HEK293 (cell line): ENCODE measurements around the gene PLEKHA4.
A peak's percentile ranks its signal among the peaks of the same experiment; 100 is the strongest.

Experiments
- CTCF ChIA-PET: fragments of 350-600 bp; formaldehyde crosslinking; extraction: SDS; loops from one replicate; lab custom pipeline; 2021; ENCODE audit warnings: antibody characterized with exemption; lab: Yijun Ruan, JAX
- POLR2A ChIA-PET: fragments of 300-600 bp; formaldehyde crosslinking; extraction: SDS; loops from one replicate; lab custom pipeline; 2020; ENCODE audit warnings: antibody characterized with exemption, inconsistent platforms; lab: Yijun Ruan, JAX
- H3K27ac ChIP-seq: fragments of 200-500 bp; sonication (Bioruptor generic); 2 replicates; pipeline ENCODE4 v1.5.1; 2014; ENCODE audit warnings: low read depth, low read length, control low read depth, inconsistent platforms; ENCODE audit errors: extremely low read depth
- H3K36me3 ChIP-seq, 2 experiments: fragments of 200-500 bp in 1 of 2; sonication (Bioruptor generic) in 1 of 2; 1 replicate in 1 of 2; 2 replicates in 1 of 2; pipeline ENCODE4 v1.5.1; 2014 to 2017; ENCODE audit warnings: inconsistent platforms in 2 of 2, low read length in 2 of 2; ENCODE audit not compliant: control insufficient read depth in 2 of 2, insufficient read depth in 1 of 2
- H3K4me1 ChIP-seq: fragments of 200-500 bp; sonication (Bioruptor generic); 2 replicates; pipeline ENCODE4 v1.5.1; 2014; ENCODE audit warnings: mild to moderate bottlenecking, low read length, inconsistent platforms; ENCODE audit not compliant: control insufficient read depth, insufficient read depth
- H3K4me3 ChIP-seq: 2 replicates; pipeline ENCODE4 v1.5.1; 2011; ENCODE audit warnings: low read depth, mild to moderate bottlenecking, control low read depth, low read length, moderate library complexity
- H3K9me3 ChIP-seq: fragments of 200-500 bp; sonication (Bioruptor generic); 2 replicates; pipeline ENCODE4 v1.5.1; 2014; ENCODE audit warnings: low read depth, low read length, inconsistent platforms; ENCODE audit not compliant: control insufficient read depth, insufficient read depth
- ATF2 ChIP-seq: fragments of 450-650 bp; formaldehyde crosslinking; IDR thresholded peaks from 2 replicates; pipeline ENCODE4 v1.5.1; 2016; ENCODE audit warnings: missing biosample characterization, missing genetic modification characterization, low read depth
- EGR2 ChIP-seq: fragments of 450-650 bp; formaldehyde crosslinking; IDR thresholded peaks from 2 replicates; pipeline ENCODE4 v1.5.1; 2016; ENCODE audit warnings: low read depth, missing biosample characterization, missing genetic modification characterization
- GLIS1 ChIP-seq: fragments of 450-650 bp; formaldehyde crosslinking; IDR thresholded peaks from 2 replicates; pipeline ENCODE4 v1.5.1; 2016; ENCODE audit warnings: missing biosample characterization, missing genetic modification characterization
- KLF16 ChIP-seq: fragments of 450-650 bp; formaldehyde crosslinking; IDR thresholded peaks from 2 replicates; pipeline ENCODE4 v1.5.1; 2017; ENCODE audit warnings: missing biosample characterization, missing genetic modification characterization
- OSR2 ChIP-seq: fragments of 450-650 bp; formaldehyde crosslinking; IDR thresholded peaks from 2 replicates; pipeline ENCODE4 v1.5.1; 2016; ENCODE audit warnings: missing biosample characterization, missing genetic modification characterization
- PBX3 ChIP-seq: sonication (generic); formaldehyde crosslinking; IDR thresholded peaks from 2 replicates; pipeline ENCODE4 v1.8.1; 2022; ENCODE audit warnings: mild to moderate bottlenecking, moderate library complexity, missing genetic modification reagents
- RBAK ChIP-seq: fragments of 450-650 bp; formaldehyde crosslinking; IDR thresholded peaks from 2 replicates; pipeline ENCODE4 v1.5.1; 2016; ENCODE audit warnings: missing biosample characterization, missing genetic modification characterization
- SP7 ChIP-seq: fragments of 450-650 bp; formaldehyde crosslinking; IDR thresholded peaks from 2 replicates; pipeline ENCODE4 v1.5.1; 2016; ENCODE audit warnings: missing biosample characterization, missing genetic modification characterization
- TRIM28 ChIP-seq: IDR thresholded peaks from 2 replicates; pipeline ENCODE4 v1.6.1; 2011; ENCODE audit warnings: low read length, control low read depth, borderline replicate concordance
- YY2 ChIP-seq: fragments of 450-650 bp; formaldehyde crosslinking; IDR thresholded peaks from 2 replicates; pipeline ENCODE4 v1.5.1; 2016; ENCODE audit warnings: missing biosample characterization, missing genetic modification characterization
- ZNF133 ChIP-seq: fragments of 450-650 bp; formaldehyde crosslinking; IDR thresholded peaks from 2 replicates; pipeline ENCODE4 v1.5.1; 2016; ENCODE audit warnings: missing biosample characterization, missing genetic modification characterization
- ZNF155 ChIP-seq: fragments of 450-650 bp; formaldehyde crosslinking; IDR thresholded peaks from 2 replicates; pipeline ENCODE4 v1.5.1; 2016; ENCODE audit warnings: missing biosample characterization, missing genetic modification characterization
- ZNF341 ChIP-seq: fragments of 450-650 bp; formaldehyde crosslinking; IDR thresholded peaks from 2 replicates; pipeline ENCODE4; 2016; ENCODE audit warnings: low read depth, missing biosample characterization, missing genetic modification characterization
- ZNF362 ChIP-seq: fragments of 450-650 bp; formaldehyde crosslinking; IDR thresholded peaks from 2 replicates; pipeline ENCODE4 v1.5.1; 2016; ENCODE audit warnings: missing biosample characterization, missing genetic modification characterization
- ZNF501 ChIP-seq: fragments of 450-650 bp; formaldehyde crosslinking; IDR thresholded peaks from 2 replicates; pipeline ENCODE4 v1.5.1; 2016; ENCODE audit warnings: missing biosample characterization, missing genetic modification characterization
- ZNF521 ChIP-seq: fragments of 450-650 bp; formaldehyde crosslinking; IDR thresholded peaks from 2 replicates; pipeline ENCODE4 v1.5.1; 2017; ENCODE audit warnings: missing biosample characterization, mild to moderate bottlenecking, missing genetic modification characterization
- ZNF600 ChIP-seq: fragments of 450-650 bp; formaldehyde crosslinking; IDR thresholded peaks from 2 replicates; pipeline ENCODE4 v1.5.1; 2016; ENCODE audit warnings: missing biosample characterization, missing genetic modification characterization
- ZNF704 ChIP-seq: fragments of 450-650 bp; formaldehyde crosslinking; IDR thresholded peaks from 2 replicates; pipeline ENCODE4 v1.5.1; 2016; ENCODE audit warnings: missing biosample characterization, missing genetic modification characterization
- ZXDB ChIP-seq: fragments of 450-650 bp; formaldehyde crosslinking; IDR thresholded peaks from 2 replicates; pipeline ENCODE4 v1.5.1; 2016; ENCODE audit warnings: missing biosample characterization, missing genetic modification characterization
- TF ChIP-seq, protein P1 (sequence below): fragments of 450-650 bp; formaldehyde crosslinking; IDR thresholded peaks from 2 replicates; pipeline ENCODE4 v1.5.1; 2016; ENCODE audit warnings: missing biosample characterization, missing genetic modification characterization

Gene PLEKHA4

DNA sequence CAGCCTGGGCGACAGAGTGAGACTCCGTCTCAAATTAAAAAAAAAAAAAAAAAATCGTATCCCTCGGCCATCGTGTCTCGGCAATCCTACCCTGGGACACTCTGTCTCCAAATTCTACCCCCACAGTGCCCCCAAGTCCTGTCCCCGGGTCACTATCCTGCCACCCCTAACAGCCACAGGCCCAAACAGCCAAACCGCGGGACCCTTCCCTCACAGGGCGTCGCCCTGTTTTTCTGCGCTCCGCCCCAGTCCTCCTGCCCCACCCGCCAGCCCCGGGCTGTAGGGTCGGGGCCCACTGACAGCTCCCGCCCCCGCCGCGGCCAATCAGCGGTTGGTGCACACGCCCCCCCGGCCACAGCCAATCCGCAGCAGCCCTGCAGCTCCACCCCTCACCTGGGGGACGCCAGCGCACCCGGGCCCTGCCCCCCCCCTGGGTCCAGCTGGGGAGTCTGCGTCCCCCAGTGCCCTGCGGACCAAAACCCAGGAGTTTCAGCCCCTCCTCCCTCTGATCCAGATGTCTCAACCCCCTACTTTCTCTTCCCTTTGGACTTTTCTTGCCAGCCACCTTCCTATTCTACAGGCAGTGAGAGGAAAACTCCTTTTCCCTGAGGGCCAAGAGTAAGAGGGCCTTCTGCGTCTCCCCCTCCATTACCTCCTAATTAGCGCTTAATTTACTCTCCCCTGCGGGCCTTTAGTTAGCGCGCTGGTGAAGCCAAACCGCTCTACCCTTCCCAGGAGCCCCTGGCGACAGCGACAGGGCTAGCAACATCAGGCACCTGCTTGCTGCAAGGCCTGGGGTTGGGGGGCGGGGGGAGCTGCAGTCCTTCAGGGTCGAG, 56.1 kb downstream of the PLEKHA4 start (continued):
- TF ChIP-seq, protein P1, sequence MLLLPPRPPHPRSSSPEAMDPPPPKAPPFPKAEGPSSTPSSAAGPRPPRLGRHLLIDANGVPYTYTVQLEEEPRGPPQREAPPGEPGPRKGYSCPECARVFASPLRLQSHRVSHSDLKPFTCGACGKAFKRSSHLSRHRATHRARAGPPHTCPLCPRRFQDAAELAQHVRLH: peak; percentile 9; the same call in 1 of the 2 replicates
- TF ChIP-seq KLF16 (peak; percentile 92), ZNF600 (tag by site-specific recombination) (peak; percentile 90), SP7 (tag by site-specific recombination) (peak; percentile 44; the same call in 1 of the 2 replicates), RBAK (tag by site-specific recombination) (no peak), YY2 (tag by site-specific recombination) (peak; percentile 35; the same call in 1 of the 2 replicates), PBX3 (CRISPR knock-in tag) (no peak), ZNF155 (tag by site-specific recombination) (no peak), ZNF341 (0 out of 2 replicates have a peak, but pooled peaks have one; percentile 33), OSR2 (tag by site-specific recombination) (0 out of 2 replicates have a peak, but pooled peaks have one; percentile 9), ZNF133 (tag by site-specific recombination) (no peak), ZNF362 (tag by site-specific recombination) (peak; percentile 96), TRIM28 (no peak), ZXDB (tag by site-specific recombination) (peak; percentile 48; the same call in 1 of the 2 replicates), EGR2 (tag by site-specific recombination) (peak; percentile 66), ZNF704 (tag by site-specific recombination) (no peak)

GRCh38 chr19:48810151-48810550, 58.3 kb downstream of the PLEKHA4 start:
- ChIA-PET CTCF (interaction anchor here (0.6 to 1.6 kb wide), 5 partner anchors 15 to 388 kb away, joined by 3 to 12 read pairs (median 7); no protein-coding TSS in a partner anchor), POLR2A (interaction anchor here (0.6 to 4.5 kb wide), 7 partner anchors 8 to 1972 kb away, joined by 3 to 28 read pairs (median 7); partner anchors contain the start of genes CA11 and PPP1R15A)
- peak overlapping the region; percentile 54; the same call in 1 of the 2 replicates for H3K27ac ChIP-seq
- peak overlapping the region; percentile 78 for H3K4me3 ChIP-seq
- TF ChIP-seq ZNF501: no peak
- TF ChIP-seq GLIS1 (tag by site-specific recombination): no peak
- no peak for TF ChIP-seq ZNF521 (tag by site-specific recombination)
- no peak for TF ChIP-seq ATF2 (tag by site-specific recombination)
- H3K4me1 ChIP-seq: peaks cover 5% of the 10 kb centered on the region
- H3K9me3 ChIP-seq: no peaks in the 10 kb centered on the region
- peaks cover 0 to 10% of the 10 kb centered on the region in 2 experiments; a peak in 1 of 3 replicates for H3K36me3 ChIP-seq
